Esophagus squamous epithelium (tissue), 4 donors: ENCODE measurements around the gene UTS2R.

ENCODE experiments used
- POLR2A ChIP-seq, 4 donors: fragments of 450-650 bp; IDR thresholded peaks; one replicate each; pipeline ENCODE4 v1.6.1; 2017; ENCODE audit warnings: antibody characterized with exemption in 4 of 4, mild to moderate bottlenecking in 4 of 4, moderate library complexity in 3 of 4
- TF ChIP-seq, protein P1 (sequence below), 6 experiments: fragments of 450-650 bp in 4 of 6; fragments of 200-600 bp in 2 of 6; sonication (generic) in 2 of 6; IDR thresholded peaks; one replicate each; pipeline ENCODE4 v1.5.1; 2016 to 2019; ENCODE audit warnings: antibody characterized with exemption in 6 of 6, mild to moderate bottlenecking in 4 of 6, moderate library complexity in 4 of 6

DNA sequence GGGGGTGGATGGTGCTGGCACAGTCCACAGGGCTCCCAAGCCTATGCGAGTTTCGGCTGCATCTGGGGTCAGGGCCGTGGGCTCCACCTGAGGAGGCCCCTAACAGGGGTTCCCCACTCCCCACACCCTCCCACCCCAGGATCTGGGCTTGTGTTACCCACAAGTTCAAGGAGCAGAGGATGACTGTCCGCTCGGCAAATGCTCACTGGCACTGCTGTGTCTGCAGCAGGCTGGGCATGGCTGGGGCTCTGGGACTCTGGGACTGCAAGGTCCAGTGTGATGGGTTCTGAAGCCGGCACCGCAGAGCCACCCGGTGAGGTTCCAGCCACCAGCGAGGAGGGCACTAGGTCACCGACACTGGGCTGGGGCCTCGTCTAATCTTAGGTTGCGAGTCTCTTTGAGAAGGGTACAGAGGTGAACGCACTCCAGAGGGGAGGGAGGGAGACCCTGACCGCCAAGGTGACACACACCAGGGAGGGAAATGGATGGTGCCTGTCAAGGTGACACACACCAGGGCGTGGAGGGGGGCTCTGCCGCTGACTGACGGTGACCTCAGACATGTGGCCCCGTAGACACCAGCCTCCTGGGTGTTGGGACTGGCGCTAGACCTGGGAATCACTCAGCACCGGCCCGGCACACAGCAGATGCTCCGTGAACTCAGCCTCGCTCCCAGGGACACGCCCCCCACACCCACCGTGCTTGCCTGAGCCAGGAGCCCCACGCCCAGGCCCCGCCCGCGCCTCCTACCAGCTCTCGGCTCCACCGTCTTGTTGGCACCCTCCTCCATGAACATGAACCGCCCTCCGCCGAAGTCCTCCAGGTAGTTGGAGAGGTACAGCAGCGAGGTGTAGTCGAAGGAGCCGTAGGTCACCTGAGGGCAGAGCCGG is 26.1 kb downstream of the UTS2R start:
- TF ChIP-seq POLR2A (IDR thresholded peaks at IDR 0.05), result no peak
- TF ChIP-seq, protein P1, sequence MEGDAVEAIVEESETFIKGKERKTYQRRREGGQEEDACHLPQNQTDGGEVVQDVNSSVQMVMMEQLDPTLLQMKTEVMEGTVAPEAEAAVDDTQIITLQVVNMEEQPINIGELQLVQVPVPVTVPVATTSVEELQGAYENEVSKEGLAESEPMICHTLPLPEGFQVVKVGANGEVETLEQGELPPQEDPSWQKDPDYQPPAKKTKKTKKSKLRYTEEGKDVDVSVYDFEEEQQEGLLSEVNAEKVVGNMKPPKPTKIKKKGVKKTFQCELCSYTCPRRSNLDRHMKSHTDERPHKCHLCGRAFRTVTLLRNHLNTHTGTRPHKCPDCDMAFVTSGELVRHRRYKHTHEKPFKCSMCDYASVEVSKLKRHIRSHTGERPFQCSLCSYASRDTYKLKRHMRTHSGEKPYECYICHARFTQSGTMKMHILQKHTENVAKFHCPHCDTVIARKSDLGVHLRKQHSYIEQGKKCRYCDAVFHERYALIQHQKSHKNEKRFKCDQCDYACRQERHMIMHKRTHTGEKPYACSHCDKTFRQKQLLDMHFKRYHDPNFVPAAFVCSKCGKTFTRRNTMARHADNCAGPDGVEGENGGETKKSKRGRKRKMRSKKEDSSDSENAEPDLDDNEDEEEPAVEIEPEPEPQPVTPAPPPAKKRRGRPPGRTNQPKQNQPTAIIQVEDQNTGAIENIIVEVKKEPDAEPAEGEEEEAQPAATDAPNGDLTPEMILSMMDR (IDR thresholded peaks at IDR 0.05), result no peak
